SU-DHL-6 (cell line): ENCODE data around the gene GRIK3.

Experiments used
- H2AFZ ChIP-seq: fragments of 200-600 bp; sonication (generic); 2 replicates; pipeline ENCODE4 v1.6.1; 2014; ENCODE audit warnings: low read depth, mild to moderate bottlenecking, moderate library complexity, mixed read lengths, antibody characterized with exemption, low read length; ENCODE audit not compliant: severe bottlenecking
- H3F3A ChIP-seq: fragments of 200-600 bp; shearing (Covaris generic); 2 replicates; pipeline ENCODE4 v1.6.0; 2016; ENCODE audit warnings: antibody characterized with exemption, mild to moderate bottlenecking; ENCODE audit not compliant: insufficient read depth
- H3K27ac ChIP-seq: fragments of 200-600 bp; sonication (generic); 2 replicates; pipeline ENCODE4 v1.5.1; 2016; ENCODE audit warnings: low read depth, mild to moderate bottlenecking, low read length, moderate library complexity, mixed read lengths
- H3K27me3 ChIP-seq: fragments of 200-600 bp; sonication (generic), shearing (Covaris generic); 2 replicates; pipeline ENCODE4 v1.6.0; 2014; ENCODE audit warnings: mild to moderate bottlenecking, low read length
- H3K36me3 ChIP-seq: fragments of 200-600 bp; sonication (generic); 2 replicates; pipeline ENCODE4 v1.6.1; 2014; ENCODE audit warnings: mild to moderate bottlenecking, low read length, mixed read lengths
- H3K4me2 ChIP-seq: fragments of 300-600, 200-600 bp; shearing (Covaris generic), sonication (generic); 2 replicates; pipeline ENCODE4 v1.6.0; 2014; ENCODE audit warnings: low read length, low read depth, mild to moderate bottlenecking; ENCODE audit not compliant: poor library complexity, severe bottlenecking
- H3K4me3 ChIP-seq: fragments of 200-600 bp; sonication (generic); 2 replicates; pipeline ENCODE4 v1.5.1; 2014; ENCODE audit warnings: antibody characterized with exemption, low read length, mild to moderate bottlenecking, mixed read lengths; ENCODE audit not compliant: insufficient read depth, poor library complexity, severe bottlenecking
- H3K79me2 ChIP-seq: fragments of 200-600 bp; sonication (generic); 2 replicates; pipeline ENCODE4 v1.6.1; 2014; ENCODE audit warnings: mild to moderate bottlenecking, low read length, moderate library complexity; ENCODE audit not compliant: insufficient read depth
- H3K9ac ChIP-seq: fragments of 200-600 bp; sonication (generic); 2 replicates; pipeline ENCODE4 v1.7.0; 2014; ENCODE audit warnings: mild to moderate bottlenecking, low read length
- H3K9me2 ChIP-seq: fragments of 200-600 bp; sonication (generic); replicated peaks from 2 replicates; pipeline ENCODE4 v1.6.1; 2014; ENCODE audit warnings: low read length; ENCODE audit not compliant: insufficient read depth
- H3K9me3 ChIP-seq: fragments of 200-600 bp; sonication (generic); 2 replicates; pipeline ENCODE4 v1.6.1; 2014; ENCODE audit warnings: low read length, mixed read lengths; ENCODE audit not compliant: insufficient read depth
- H4K20me1 ChIP-seq: fragments of 200-600 bp; sonication (generic); 2 replicates; pipeline ENCODE4 v1.6.1; 2014; ENCODE audit warnings: low read depth, mild to moderate bottlenecking, antibody characterized with exemption, low read length, moderate library complexity, mixed read lengths
- CTCF ChIP-seq: fragments of 200-600 bp; sonication (generic); IDR thresholded peaks from one replicate; pipeline ENCODE4 v1.5.1; 2017; ENCODE audit warnings: antibody characterized with exemption, mild to moderate bottlenecking, low read length, moderate library complexity; ENCODE audit not compliant: insufficient read depth, poor library complexity, severe bottlenecking
- EZH2phosphoT487 ChIP-seq: fragments of 200-600 bp; sonication (generic), shearing (Covaris generic); conservative IDR thresholded peaks from 2 replicates; pipeline ENCODE4 v1.6.1; 2018; ENCODE audit warnings: mild to moderate bottlenecking, antibody characterized with exemption, low read length, moderate library complexity, mixed read lengths

Gene GRIK3

GRCh38 chr1:36829961-36830360 is 204.4 kb downstream of the GRIK3 start:
- Histone ChIP-seq H3K9me3 (no peaks in the 10 kb centered on the region), H2AFZ (no peak overlapping the region), H3F3A (no peaks in the 10 kb centered on the region), H4K20me1 (no peaks in the 10 kb centered on the region), H3K27me3 (no peaks in the 10 kb centered on the region), H3K27ac (no peak overlapping the region), H3K4me2 (no peak overlapping the region), H3K36me3 (no peaks in the 10 kb centered on the region), H3K79me2 (no peaks in the 10 kb centered on the region), H3K9me2 (no peaks in the 10 kb centered on the region), H3K4me3 (no peak overlapping the region), H3K9ac (no peak overlapping the region)
- TF ChIP-seq CTCF (no peak), EZH2phosphoT487 (no peak)

GRCh38 chr1:36829066-36829465 is 205.2 kb downstream of the GRIK3 start:
- H3K9ac ChIP-seq = no peak overlapping the region
- no peak overlapping the region for H3K4me2 ChIP-seq
- no peaks in the 10 kb centered on the region for H3K36me3 ChIP-seq
- H3K9me3 ChIP-seq = no peaks in the 10 kb centered on the region
- no peaks in the 10 kb centered on the region for H3F3A ChIP-seq
- TF ChIP-seq EZH2phosphoT487 (no peak), CTCF (no peak)
- no peak overlapping the region for H2AFZ ChIP-seq
- H3K9me2 ChIP-seq = no peaks in the 10 kb centered on the region
- no peak overlapping the region for H3K27ac ChIP-seq
- no peaks in the 10 kb centered on the region for H3K79me2 ChIP-seq
- H3K4me3 ChIP-seq = no peak overlapping the region
- no peaks in the 10 kb centered on the region for H3K27me3 ChIP-seq
- H4K20me1 ChIP-seq = no peaks in the 10 kb centered on the region

- H4K20me1 ChIP-seq = no peaks in the 10 kb centered on the region
- no peak overlapping the region for H3K27ac ChIP-seq
- H3F3A ChIP-seq = no peaks in the 10 kb centered on the region
- H2AFZ ChIP-seq = no peak overlapping the region
- no peak overlapping the region for H3K9ac ChIP-seq
- no peaks in the 10 kb centered on the region for H3K9me3 ChIP-seq
- H3K36me3 ChIP-seq = no peaks in the 10 kb centered on the region
- H3K27me3 ChIP-seq = no peaks in the 10 kb centered on the region
- H3K9me2 ChIP-seq = no peaks in the 10 kb centered on the region
- H3K4me3 ChIP-seq = no peak overlapping the region
- TF ChIP-seq CTCF = no peak
- H3K79me2 ChIP-seq = no peaks in the 10 kb centered on the region
- no peak overlapping the region for H3K4me2 ChIP-seq
Observed at GRCh38 chr1:36825226-36825625, 209.1 kb downstream of the GRIK3 start.
